GM19025 (cell line): Measurements from ENCODE around the gene CUL4B.
"Not testable (repeated sequence)": the region's sequence is repeated elsewhere in the genome, so short reads cannot be mapped to it uniquely, and the experiment has no call there.

Experiments used
- ATAC-seq: cut with Tn5 transposase; IDR thresholded peaks from one replicate; pipeline ENCODE4 v1.9.1; 2021; ENCODE audit warnings: mild to moderate bottlenecking, low read depth, moderate library complexity; ENCODE audit not compliant: unreplicated experiment

Gene CUL4B

DNA sequence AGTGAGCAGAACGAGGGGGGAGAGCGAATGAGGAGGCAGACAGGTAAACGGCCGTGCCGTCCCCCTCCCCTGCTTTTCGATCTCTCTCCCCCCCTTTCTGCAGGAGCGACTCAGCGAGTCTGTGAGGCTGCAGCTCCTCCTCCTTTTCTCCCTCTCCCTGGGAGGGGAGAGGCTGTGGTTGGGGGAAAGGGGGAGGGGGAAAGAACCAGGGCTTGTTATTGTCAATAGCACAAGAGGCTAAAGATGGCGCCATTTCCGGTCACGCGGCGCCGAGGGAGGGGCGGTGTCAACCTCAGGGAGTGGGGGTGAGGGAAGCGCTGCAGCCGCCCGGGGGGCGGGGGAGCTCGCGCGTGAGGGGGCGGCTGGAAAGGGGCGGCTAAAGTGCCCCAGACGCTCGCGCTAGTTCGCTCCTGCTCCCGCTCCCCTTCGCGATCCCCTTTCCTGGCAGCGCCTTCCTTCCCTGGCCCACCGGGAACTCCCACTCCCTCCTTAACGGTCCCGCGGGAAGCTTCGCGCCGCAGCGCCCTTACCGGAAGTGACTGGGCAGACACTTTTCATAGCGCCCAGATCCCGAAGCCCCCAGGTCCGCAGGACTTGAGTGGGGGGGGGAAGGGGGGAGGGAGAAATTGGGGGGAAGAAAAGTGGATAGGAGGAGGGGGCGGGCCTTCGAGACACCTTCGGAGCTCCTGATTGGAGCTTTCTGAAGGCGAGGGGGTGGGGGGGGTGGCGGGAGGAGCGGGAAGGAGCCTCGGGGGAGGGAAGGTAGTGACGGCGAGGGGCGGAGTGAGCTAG lies at the start of gene CUL4B:
Gene CUL4B (minus strand): TSS at position 121 of the 792 bp plus-strand sequence. CDS start 324 bp downstream, outside the sequence.
- ATAC-seq = peak; percentile 87

DNA sequence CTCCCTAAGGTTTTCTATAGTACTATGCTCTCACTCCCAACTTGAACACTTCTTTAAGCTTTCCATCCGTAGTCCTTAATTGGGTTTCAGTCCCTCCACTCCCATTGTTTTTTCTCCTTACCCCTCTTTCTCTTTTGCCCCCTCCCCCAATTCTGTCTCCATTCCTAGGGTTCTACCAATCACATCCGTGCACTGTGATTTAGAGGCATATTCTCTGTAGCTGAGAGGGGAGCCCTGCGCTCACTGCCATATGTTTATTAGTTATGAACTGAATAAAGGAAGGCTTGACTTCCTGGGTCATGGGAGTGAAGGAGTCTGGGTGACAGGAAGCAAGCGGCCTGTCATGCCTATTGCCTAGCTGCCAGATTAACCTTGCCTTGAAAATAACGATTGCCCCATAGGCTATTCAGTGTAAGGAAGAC lies 43.6 kb upstream of the CUL4B start:
- ATAC-seq = peak; percentile 39

DNA sequence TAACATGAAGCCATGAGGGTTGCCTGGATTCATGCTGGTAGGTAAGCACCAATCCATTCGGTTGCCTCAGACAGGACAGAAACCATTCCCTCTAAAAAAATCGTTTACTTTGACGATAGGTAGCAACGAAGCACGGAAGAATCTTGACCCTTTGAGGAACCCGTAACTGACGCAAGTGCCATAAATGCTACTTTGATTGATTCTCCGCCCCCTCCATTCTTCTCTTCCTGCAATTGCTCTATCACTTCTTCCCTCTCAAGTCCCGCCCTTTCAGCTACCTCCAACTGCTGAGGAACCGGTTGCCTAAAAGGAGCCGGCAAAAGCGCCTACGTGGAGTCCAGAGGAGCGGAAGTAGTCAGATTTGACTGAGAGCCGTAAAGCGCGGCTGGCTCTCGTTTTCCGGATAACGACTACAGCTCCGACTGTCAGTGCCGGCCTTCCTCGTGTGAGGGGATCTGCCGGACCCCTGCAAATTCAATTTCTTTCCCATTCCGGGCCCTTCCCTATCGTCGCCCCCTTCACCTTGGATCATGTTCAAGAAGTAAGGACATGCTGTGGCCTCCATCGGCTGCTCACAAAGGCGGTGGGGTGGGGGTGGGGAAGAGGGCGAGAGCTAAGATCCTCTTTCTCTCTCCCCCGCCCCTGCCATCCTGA lies 43.1 kb upstream of the CUL4B start, which contains the start of gene MCTS1:
Gene MCTS1 (plus strand): TSS at position 395 of the 654 bp plus-strand sequence. CDS start 136 bp downstream, at position 531.
- ATAC-seq = peak; percentile 90

DNA sequence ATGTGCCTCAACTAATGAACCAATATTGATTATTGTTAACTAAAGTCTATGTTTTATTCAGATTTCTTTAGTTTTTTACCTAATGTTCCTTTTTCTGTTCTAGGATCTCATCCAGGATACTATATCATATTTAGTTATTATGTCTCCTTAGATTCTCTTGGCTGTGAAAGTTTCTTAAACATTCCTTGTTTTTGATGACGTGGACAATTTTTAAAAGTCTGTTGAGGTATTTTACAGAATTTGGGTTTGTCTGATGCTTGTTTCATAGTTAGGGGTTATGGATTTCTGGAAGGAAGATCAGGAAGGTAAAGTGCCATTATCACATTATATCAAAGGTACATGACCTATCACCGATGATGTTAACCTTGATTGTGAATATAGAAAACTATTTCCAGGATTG lies 24.9 kb upstream of the CUL4B start:
- ATAC-seq = no peak

DNA sequence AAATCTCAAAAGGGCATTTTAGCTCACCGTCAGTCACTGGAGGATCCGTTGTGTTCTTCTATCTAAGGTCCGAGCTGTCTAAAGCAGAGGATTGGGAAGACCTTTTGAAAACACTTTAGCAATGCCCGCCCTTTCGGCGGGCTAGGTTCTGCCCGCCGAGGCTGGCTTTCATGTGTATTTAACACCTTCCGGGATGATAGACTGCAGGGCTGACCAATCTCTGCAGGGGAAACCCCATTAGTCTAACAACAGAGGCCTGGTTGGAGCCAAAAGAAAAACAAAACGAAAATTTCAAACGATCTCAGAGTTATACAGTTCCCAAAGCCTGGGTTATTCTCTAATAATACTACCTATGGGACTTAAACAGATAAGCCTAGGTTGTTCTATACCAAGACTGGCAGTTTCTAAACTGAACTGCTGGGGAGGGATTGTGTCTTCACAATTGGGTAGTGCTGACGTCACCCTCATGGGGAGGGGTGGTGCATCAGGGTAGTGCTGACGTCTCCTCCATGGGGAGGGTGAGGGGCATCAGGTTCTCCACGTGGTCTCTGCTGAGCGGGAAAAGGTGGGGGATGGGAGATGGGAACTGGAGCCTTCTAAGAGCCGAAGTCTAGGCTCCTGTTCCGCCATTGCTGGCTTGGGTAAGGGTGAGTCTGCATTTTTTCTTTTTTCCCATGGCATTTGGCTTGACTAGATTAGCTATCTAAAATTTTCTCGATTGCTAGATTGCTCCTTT lies 14.8 kb upstream of the CUL4B start:
- ATAC-seq = no peak

DNA sequence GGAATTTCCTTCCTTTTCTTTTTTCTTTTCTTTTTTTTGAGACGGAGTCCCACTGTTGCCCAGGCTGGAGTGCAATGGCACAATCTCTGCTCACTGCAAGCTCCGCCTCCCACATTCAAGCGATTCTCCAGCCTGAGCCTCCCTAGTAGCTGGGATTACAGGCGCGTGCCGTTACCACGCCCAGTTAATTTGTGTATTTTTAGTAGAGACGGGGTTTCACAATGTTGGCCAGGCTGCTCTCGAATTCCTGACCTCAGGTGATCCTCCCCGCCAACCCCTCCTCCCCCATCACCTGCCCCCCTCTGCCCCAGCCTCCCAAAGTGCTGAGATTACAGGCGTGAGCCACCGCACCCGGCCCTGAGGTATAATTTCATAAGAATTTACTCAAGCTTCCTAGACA lies 13.0 kb upstream of the CUL4B start:
- not testable (repeated sequence) for ATAC-seq

DNA sequence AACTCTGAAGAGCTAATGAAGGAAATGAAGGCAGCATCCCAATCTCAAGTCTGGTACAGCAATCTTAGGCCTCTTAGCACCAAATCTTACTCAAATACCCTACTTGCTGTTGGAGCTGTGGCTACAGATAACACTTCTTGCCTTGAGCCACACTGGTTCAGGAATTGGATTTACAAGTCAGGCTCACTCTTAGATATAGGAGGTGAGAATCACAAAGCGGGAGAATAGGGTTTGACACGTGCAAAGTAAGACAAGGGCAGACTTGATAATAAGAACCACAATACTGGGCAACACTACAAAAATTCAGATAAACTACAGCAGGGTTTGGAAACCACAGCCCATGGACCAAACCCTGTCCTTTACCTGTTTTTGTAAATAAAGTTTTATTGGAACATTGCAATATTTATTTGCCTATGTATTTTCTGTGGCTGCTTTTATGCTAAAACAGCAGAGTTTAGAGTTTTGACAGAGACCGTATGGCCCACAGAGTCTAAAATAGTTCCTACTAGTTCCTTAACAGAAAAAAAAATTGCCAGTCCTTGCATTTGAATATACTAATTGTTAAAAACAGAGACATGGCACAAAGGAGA lies 9.3 kb upstream of the CUL4B start:
- ATAC-seq = no peak

DNA sequence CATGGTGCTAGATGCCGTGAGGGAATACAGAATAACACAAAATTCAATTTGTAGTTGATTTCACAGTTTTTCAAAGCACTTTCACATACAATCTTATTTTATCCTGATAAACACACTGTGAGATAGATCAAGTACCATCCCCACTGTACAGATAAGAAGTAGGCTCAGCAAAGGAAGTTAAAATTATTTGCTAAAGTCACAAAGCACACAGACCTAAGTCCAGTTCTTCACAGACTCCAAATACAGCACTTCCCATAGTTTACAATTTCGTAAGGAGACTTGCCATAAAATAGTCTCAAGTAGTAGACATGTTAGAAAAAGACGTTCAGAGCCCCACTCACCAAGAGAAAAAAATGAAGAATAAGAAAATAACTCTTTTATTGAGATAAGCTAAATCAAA lies 7.8 kb upstream of the CUL4B start:
- ATAC-seq = no peak

DNA sequence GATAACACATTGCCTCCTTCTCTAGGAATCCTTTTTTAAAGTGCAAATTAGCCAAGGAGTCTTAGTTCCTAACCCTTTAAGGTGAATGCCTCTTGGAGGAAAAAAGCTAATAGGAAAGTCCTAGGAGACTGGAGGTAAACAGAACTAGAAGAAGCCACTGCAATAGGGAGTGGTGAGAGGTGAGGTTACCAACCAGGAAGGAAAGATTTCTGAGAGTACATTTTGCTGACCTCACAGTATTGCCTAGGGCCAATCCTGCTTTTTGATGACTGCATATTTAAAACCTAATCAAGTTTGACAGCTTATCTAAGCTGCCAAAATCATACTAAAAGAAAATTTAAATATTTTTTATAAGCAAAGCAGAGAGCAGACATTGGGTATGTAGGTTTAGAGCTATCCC lies 7.3 kb upstream of the CUL4B start:
- no peak for ATAC-seq

DNA sequence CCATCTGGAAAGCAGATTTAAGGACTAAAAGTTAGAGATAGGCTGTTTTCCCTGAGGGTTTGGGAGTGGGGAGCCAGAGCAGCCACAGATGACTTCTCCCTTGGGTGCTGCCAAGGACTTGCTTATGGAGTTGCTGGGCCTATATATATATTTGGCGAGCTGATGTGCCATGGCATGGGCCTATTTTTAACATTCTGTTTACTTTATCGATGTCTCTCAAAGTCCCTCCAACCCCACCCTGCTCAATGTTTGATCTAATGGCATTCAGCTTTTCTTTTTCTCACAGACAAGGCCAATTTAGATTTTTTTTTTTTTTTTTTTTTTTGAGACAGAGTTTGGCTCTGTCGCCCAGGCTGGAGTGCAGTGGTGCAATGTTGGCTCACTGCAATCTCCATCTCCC lies 6.1 kb upstream of the CUL4B start:
- ATAC-seq = no peak

DNA sequence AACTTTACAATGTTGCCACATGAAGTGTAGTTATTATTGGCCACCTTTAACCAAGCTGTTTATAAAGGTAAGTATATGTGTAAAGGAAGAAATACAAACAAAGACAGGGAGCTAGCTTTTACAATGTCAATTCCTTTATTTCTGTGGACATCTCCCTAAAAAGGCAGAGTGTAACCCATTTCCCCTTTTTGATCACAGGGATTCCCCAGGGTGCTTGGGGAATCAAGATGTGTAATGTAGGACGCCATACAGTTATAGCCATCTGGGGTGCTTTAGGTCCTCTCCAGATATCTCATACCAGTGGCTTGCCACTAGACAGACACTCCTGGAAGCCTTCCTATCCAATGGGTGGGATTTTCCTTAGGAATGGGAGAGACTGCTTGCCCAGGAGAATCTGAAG lies 4.2 kb upstream of the CUL4B start:
- ATAC-seq = no peak

DNA sequence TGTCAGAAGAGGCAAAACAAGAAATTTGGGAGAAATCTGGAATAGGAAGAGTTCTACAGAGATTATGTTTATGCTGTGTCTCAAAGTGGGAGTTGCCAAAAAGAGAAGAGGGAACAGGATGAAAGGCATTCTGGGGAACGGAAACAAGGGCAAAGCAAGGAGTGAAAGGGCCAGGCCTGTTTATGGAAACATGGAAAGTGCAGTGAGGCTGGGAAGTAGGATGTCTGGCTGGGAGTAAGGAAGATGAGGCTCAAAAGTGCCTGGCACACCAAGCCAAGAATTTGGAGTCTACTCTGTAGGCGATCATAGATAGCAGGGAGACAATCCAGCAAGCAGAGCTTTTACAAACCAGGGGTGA lies 1.8 kb upstream of the CUL4B start:
- ATAC-seq = no peak

DNA sequence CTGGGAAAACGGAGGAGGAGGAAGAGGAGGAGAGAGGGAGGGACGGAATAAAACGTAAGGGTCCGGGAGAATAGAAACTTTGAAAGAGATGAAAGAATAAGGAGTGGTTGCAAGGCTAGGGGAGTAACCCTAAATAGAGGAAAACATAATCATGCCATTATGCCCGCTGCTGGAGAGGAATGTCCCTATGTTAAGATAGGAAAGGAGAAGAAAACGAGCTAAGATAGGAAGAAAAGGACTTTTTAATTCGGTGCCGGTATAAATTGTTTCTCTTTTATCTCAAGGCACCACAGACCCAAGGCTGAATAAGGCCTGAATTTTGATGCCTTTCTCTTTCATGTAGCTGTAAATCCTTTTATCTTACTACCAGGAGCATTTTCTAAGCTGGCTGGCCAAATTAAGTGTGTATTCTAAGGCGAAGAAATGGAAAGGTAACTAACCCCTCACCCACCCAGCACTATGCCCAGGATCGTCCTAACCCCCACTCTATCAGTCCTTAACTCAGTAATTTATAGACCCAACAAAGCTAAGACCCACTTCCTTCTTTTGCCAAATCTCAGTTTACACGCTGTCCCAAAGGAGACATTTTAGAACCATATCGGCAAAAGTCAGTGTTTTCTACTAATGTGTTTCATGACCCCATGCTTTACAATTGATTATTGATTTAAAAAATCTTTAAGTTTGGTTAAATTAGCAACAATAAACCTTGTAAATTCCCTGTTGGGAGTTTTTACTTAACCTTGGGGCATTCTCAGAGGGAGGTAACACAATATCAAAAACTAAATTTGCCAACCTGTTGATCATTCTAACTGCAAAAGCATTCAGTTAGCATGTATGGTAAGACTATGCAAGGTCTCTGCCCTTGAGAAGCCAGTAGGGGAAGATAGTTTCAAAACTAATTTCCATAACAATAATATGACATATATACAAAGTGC lies 1.1 kb upstream of the CUL4B start:
- no peak for ATAC-seq

DNA sequence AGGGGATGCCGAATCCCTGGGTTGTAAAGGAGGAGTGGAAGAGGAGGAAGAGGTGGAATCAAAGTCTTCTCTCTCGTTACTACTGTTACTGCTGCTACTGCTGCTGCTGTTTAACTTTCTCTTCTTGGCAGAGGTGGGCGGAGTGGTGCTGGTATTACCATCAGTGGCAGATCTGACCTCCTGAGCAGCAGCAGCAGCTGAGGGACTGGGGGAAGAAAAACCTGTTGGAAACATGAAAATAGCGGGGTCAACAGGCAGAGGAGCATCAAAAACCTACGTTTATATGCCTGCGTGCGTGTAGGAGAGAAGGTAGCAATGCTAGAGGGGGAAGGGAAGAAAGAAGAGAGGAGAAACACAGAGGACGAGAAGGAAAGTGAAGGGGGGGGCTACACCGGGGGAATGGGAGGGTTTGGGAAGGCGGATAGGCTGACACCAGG lies 339 bp downstream of the CUL4B start:
- ATAC-seq = peak; percentile 35

DNA sequence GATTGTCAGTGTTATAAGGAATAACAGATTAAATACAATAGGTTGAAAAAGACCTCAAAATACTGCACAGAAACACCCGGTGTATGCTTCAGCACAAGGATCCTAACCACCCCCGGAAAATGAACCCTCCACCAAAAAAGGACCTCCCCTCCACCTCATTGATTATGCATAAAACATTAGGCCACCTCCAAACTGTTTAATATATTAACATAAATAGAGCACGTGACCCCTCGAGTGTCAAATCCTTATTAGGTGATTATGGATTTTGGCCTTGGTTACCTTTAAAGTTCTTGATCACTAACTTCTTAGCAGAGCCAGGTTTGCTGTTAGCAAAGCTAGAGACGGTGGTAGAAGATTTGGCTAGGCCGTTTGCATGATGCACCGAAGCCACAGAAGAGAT lies 958 bp downstream of the CUL4B start:
- no peak for ATAC-seq

DNA sequence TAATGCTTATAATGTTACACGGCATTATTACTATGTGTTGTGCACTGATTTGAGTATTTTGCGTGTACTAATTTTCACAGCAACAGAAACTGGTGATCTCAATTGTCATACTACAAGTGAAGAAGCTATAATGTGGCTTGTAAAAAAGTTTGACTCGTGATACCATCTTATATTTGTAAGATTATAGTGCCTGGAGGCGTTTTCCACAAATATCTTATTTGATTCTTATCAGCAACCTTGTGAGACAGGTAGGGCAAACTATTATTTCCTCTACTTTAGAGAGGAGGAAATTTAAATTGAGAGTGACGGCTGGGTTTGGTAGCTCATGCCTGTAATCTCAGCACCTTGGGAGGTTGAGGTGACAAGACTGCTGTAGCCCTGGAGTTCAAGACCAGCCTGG lies 4.5 kb downstream of the CUL4B start:
- ATAC-seq = no peak

DNA sequence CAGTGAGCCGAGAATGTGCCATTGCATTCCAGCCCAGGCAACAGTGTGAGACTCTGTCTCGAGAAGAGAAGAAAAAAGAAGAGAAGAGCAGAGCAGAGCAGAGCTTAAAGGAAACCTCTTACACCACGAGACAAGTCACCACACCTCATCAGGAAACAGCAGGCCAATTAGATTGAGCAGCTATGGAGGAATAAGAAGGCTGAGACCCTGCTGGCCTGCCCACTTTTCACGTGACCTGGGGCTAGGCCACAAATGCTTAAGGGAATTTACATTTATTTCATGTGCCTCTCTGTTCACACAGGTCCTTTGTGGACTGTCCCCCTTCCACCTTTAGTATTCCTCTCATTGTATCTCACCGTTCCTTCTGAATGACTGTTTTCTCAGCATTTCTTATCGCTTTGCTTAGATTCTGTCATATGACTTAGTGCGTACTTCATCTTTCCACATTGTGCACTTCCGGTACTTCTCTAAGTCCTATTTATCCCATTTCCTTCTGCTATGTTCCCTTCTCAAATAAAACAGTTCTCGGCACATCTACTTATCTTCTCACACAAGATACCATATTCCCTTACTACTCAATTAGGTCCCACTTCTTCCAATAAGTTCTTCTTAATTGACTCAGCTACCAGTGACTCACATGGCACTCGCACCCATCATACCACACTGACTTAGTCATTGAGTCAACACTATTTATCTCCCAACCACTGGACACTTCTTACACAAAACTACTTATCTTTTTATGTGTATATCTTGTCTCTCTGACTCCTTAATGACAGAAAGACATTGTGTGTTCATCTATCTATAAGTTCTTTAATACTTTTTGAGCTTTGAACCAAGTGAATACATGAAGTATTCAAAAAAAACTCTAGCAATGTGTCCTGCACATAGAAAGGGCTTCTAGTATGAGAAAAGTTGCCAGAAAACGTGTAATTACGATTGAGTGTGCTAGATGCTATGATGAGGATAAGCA lies 11.0 kb downstream of the CUL4B start:
- ATAC-seq = no peak

DNA sequence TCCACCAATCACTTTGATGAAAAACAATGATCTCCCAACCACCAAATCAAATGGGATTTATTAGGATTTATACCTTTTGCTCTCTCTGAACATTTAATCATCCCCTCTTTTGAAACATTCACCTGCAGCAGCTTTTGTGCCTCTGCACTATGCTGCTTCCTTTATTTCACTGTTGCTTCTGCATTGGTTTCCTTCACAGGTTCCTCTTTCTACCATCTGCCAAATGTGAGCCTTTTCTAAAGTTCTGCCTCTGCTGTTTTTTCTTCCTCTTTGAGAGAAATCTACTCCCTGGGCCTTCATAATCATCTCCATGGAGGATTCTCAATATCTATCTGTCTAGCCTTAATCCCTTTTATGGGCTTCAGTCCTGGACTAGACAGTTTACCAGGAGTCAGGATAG lies 24.7 kb downstream of the CUL4B start:
- no peak for ATAC-seq
